ENCODE data around the gene ADGRA1.
"Not testable (repeated sequence)": the region's sequence is repeated elsewhere in the genome, so short reads cannot be mapped to it uniquely, and the experiment has no call there.

ADGRA1 gene

GRCh38 chr10:133047526-133048123, 40.1 kb upstream of the ADGRA1 start:
- TF ChIP-seq, protein P1, sequence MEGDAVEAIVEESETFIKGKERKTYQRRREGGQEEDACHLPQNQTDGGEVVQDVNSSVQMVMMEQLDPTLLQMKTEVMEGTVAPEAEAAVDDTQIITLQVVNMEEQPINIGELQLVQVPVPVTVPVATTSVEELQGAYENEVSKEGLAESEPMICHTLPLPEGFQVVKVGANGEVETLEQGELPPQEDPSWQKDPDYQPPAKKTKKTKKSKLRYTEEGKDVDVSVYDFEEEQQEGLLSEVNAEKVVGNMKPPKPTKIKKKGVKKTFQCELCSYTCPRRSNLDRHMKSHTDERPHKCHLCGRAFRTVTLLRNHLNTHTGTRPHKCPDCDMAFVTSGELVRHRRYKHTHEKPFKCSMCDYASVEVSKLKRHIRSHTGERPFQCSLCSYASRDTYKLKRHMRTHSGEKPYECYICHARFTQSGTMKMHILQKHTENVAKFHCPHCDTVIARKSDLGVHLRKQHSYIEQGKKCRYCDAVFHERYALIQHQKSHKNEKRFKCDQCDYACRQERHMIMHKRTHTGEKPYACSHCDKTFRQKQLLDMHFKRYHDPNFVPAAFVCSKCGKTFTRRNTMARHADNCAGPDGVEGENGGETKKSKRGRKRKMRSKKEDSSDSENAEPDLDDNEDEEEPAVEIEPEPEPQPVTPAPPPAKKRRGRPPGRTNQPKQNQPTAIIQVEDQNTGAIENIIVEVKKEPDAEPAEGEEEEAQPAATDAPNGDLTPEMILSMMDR (conservative IDR thresholded peaks at IDR 0.05; ENCODE audit: low read depth, low read length), result no peak
- DNase-seq (ENCODE audit: low read depth), result no peak
- H3K4me3 ChIP-seq (ENCODE audit: low read depth, low read length), result no peak overlapping the region

DNA sequence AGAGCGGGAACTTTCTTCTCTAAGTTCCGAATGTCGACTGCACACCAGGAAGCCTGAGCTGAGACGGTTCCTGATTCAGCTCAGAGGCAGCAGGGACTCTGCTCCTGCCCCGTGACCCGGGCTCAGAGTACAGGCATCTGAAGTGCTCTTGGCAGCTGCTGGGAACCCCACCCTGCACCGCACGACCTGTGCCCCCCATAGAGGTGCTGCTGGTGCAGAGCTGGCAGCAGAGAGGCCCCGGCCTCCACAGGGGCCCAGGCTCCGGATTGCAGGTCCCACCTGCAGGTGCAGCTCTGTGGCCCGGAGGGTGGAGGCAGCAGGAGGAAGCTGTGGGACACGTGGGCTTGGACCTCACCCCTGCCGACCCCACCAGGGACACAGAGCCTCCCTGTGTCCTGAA, 39.5 kb upstream of the ADGRA1 start:
- no peak for DNase-seq (ENCODE audit: low read depth)
- H3K4me3 ChIP-seq (ENCODE audit: low read depth, low read length), result no peak overlapping the region
- TF ChIP-seq, protein P1 (conservative IDR thresholded peaks at IDR 0.05; ENCODE audit: low read depth, low read length), result no peak

DNA sequence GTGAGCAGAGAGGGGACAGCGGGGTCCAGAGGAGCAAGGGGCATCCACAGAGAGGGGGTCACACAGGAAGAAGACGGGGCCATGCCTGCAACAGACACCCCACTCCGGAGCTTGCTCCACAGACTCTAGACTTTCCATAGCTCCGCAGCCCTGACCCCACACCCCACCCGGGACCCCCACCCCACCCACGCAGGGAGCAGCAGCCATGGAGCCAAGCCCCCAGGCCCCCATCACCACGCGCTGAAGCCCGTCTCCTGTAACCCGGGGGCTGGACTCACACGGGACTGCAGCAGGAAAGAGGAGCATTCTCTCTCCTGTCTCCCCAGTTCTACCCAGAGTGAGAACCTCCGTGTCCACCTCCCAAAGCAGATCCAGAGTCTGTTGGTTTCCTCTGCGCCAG, 38.8 kb upstream of the ADGRA1 start:
- H3K4me3 ChIP-seq (ENCODE audit: low read depth, low read length), result no peak overlapping the region
- DNase-seq (ENCODE audit: low read depth), result no peak
- TF ChIP-seq, protein P1 (conservative IDR thresholded peaks at IDR 0.05; ENCODE audit: low read depth, low read length), result no peak

DNA sequence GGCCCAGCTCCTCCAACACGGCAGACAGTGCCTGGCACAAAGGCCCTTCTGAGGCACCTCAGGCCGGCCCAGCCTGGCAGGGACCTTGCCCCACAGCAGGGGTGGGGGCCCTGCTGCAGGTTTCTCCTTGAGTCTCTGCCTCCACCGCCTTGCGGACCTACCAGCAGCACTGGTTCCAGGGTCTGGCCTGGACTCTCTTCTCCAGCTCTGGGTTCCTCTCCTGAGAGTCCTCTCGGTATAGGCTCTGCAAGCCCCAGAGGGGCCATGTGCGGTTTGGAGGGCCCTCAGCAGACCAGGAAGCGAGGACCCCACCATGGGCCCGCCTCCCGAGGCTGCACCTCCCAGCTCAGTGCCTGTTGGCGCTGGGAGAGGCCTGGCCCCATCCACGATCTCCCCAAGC, 38.1 kb upstream of the ADGRA1 start:
- no peak for DNase-seq (ENCODE audit: low read depth)
- H3K4me3 ChIP-seq (ENCODE audit: low read depth, low read length), result no peak overlapping the region
- TF ChIP-seq, protein P1 (conservative IDR thresholded peaks at IDR 0.05; ENCODE audit: low read depth, low read length), result no peak

GRCh38 chr10:133050371-133050770, 37.4 kb upstream of the ADGRA1 start:
- H3K4me3 ChIP-seq (ENCODE audit: low read depth, low read length), result no peak overlapping the region
- TF ChIP-seq, protein P1 (conservative IDR thresholded peaks at IDR 0.05; ENCODE audit: low read depth, low read length), result no peak
- no peak for DNase-seq (ENCODE audit: low read depth)

GRCh38 chr10:133052076-133052475, 35.6 kb upstream of the ADGRA1 start:
- DNase-seq (ENCODE audit: low read depth), result no peak
- TF ChIP-seq, protein P1 (conservative IDR thresholded peaks at IDR 0.05; ENCODE audit: low read depth, low read length), result no peak
- no peak overlapping the region for H3K4me3 ChIP-seq (ENCODE audit: low read depth, low read length)

DNA sequence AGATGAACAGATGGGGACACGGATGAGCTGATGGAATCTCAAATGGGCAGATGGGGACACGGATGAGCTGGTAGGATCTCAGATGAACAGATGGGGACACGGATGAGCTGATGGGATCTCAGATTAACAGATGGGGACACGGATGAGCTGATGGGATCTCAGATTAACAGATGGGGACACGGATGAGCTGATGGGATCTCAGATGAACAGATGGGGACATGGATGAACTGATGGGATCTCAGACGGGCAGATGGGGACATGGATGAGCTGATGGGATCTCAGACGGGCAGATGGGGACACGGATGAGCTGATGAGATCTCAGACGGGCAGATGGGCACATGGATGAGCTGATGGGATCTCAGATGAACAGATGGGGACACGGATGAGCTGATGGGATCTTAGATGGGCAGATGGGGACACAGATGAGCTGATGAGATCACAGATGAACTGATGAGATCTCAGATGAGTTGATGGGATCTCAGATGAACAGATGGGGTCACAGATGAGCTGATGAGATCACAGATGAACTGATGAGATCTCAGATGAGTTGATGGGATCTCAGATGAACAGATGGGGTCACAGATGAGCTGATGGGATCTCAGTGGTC, 34.1 kb upstream of the ADGRA1 start:
- not testable (repeated sequence) for DNase-seq (ENCODE audit: low read depth); H3K4me3 ChIP-seq (ENCODE audit: low read depth, low read length)

All from choroid plexus epithelial cell (primary cell).